ENCODE results near the gene HOXB8. TPM values are rescaled to one million over a fixed set of nuclear protein-coding genes. Genes with fewer than 3 reads are reported as not detected.

Gene HOXB8
- total and polyA plus RNA-seq, 10 of the 15 experiments (the other 5 are each of a cell fraction or from before 2014, with no cell fraction given): 0.21 TPM; not detected in 9

- no peak for ATAC-seq
- DNase-seq (ENCODE audit: low read depth, low spot score): no peak
- ChIA-PET RAD21 (ENCODE audit: unreplicated experiment) (interaction anchor here (0.8 to 2.2 kb wide), 6 partner anchors 73 to 504 kb away, joined by 3 to 7 read pairs (median 4); no protein-coding TSS in a partner anchor), SMC1A (ENCODE audit: uncharacterized antibody, unreplicated experiment) (interaction anchor here (0.8 to 1.0 kb wide), 3 partner anchors 237 to 504 kb away, joined by 3 read pairs; no protein-coding TSS in a partner anchor), CTCF (interaction anchor here (0.7 to 2.4 kb wide), 9 partner anchors 28 to 473 kb away, joined by 3 to 9 read pairs (median 4); no protein-coding TSS in a partner anchor), POLR2A (no interaction called here)
- no peak overlapping the region for H3K4me3 ChIP-seq
- TF ChIP-seq TCF12 (IDR thresholded peaks at IDR 0.05; ENCODE audit: low read depth, low read length) (no peak), HDGF (IDR thresholded peaks at IDR 0.05) (no peak), ZNF217 (IDR thresholded peaks at IDR 0.05) (no peak), E2F8 (IDR thresholded peaks at IDR 0.05; ENCODE audit: low read depth, partially characterized antibody) (no peak), MXI1 (IDR thresholded peaks at IDR 0.05; ENCODE audit: low read depth, low read length) (no peak), PBX3 (IDR thresholded peaks at IDR 0.05; ENCODE audit: insufficient replicate concordance, low read depth, low read length) (no peak)
- no peaks in the 10 kb centered on the region for H4K20me1 ChIP-seq (ENCODE audit: control insufficient read depth, insufficient read depth)
- peaks cover 0 to 4% of the 10 kb centered on the region in 2 experiments; a peak in 1 of 4 replicates for H3K27me3 ChIP-seq (replicated peaks in 1 of 2; ENCODE audit: control insufficient read depth in 2 of 2, insufficient read depth in 2 of 2, low read length in 1 of 2)
- H3K27ac ChIP-seq (ENCODE audit: control insufficient read depth, insufficient read depth): no peak overlapping the region
- H3K9ac ChIP-seq (ENCODE audit: control insufficient read depth, insufficient read depth, low read length): no peak overlapping the region
- no TSS peak for BruUV-seq (replicated peaks)
- FAIRE-seq: no peak
- H3K4me1 ChIP-seq (ENCODE audit: control insufficient read depth, insufficient read depth, low read length): peaks cover 10% of the 10 kb centered on the region
- H3K9me3 ChIP-seq (replicated peaks; ENCODE audit: control insufficient read depth, insufficient read depth, low read length): no peaks in the 10 kb centered on the region
- no peak overlapping the region for H2AFZ ChIP-seq (ENCODE audit: control insufficient read depth, low read depth, low read length)
- no peaks in the 10 kb centered on the region for H3K79me2 ChIP-seq (ENCODE audit: control insufficient read depth, insufficient read depth, low read length)
- H3K36me3 ChIP-seq (ENCODE audit: control insufficient read depth in 2 of 2, insufficient read depth in 2 of 2, low read length in 1 of 2): no peaks in the 10 kb centered on the region
- in situ Hi-C loops (cut with MboI) (no loop called here), intact Hi-C loops (cut with micrococcal nuclease; ENCODE audit: unreplicated experiment) (no loop called here)
- H3K4me2 ChIP-seq (ENCODE audit: control insufficient read depth, insufficient read depth): no peak overlapping the region
- WGBS (ENCODE audit: insufficient coverage, insufficient replicate concordance, low lambda C conversion rate, missing lambda C conversion rate): 50% methylated on average over 2 of the region's 2 CpGs
Observed at GRCh38 chr17:48584223-48584741, 30.8 kb downstream of the HOXB8 start.
